HepG2 (cell line): ENCODE measurements around the gene ARHGAP35. TPM values are rescaled to one million over a fixed set of nuclear protein-coding genes. Genes with fewer than 3 reads are reported as not detected.

Experiments
- FOXA3 ChIP-seq: IDR thresholded peaks from 2 replicates; pipeline ENCODE4 v1.6.1; 2016; ENCODE audit warnings: missing genetic modification reagents, missing compliant biosample characterization
- ZNF124 ChIP-seq: sonication (generic); formaldehyde crosslinking; IDR thresholded peaks from 2 replicates; pipeline ENCODE4 v1.4.0; 2020; ENCODE audit warnings: missing genetic modification reagents
- ZNF782 ChIP-seq: sonication (generic); formaldehyde crosslinking; IDR thresholded peaks from 2 replicates; pipeline ENCODE4 v1.4.0; 2020; ENCODE audit warnings: missing genetic modification reagents, mild to moderate bottlenecking, borderline replicate concordance
- ZNF879 ChIP-seq: sonication (generic); formaldehyde crosslinking; IDR thresholded peaks from 2 replicates; pipeline ENCODE4 v1.8.1; 2023; ENCODE audit warnings: missing genetic modification reagents
- ZSCAN22 ChIP-seq: sonication (generic); formaldehyde crosslinking; IDR thresholded peaks from 2 replicates; pipeline ENCODE4 v1.4.0; 2020; ENCODE audit warnings: mild to moderate bottlenecking, missing genetic modification reagents
- polyA plus RNA-seq, 8 experiments: library from polyadenylated mRNA; depleted of rRNA in 3 of 8; stranded (reverse) in 7 of 8; unstranded in 1 of 8; fragments of >200 nt; fragmentation: Illumina TruSeq in 4 of 8; extraction: Trizol in 4 of 8; gene quantifications; 2 replicates each; pipeline versions ENCODE4 v1.2.1 to v1.2.3, GENCODE V29; 2011 to 2016; ENCODE audit warnings: low read depth in 4 of 8, missing spikeins in 1 of 8, mixed read lengths in 1 of 8; ENCODE audit not compliant: insufficient read depth in 1 of 8
- total RNA-seq, 5 experiments: library from RNA; depleted of rRNA; stranded (reverse); fragments of >200 nt; fragmentation: Illumina TruSeq; extraction: Trizol; gene quantifications; 2 replicates each; pipeline ENCODE4 v1.2.3, GENCODE V29; 2016; ENCODE audit warnings: low read depth in 1 of 5
- TF ChIP-seq, protein P1 (sequence below), 2 experiments: fragments of 450-650 bp in 1 of 2; sonication (generic) in 1 of 2; formaldehyde crosslinking in 1 of 2; IDR thresholded peaks; 2 replicates each; pipeline versions ENCODE4 v1.6.1 to v1.8.0; 2016 to 2022; ENCODE audit warnings: antibody characterized with exemption in 1 of 2, mild to moderate bottlenecking in 1 of 2, missing genetic modification reagents in 1 of 2
- TF ChIP-seq, protein P2 (sequence below): sonication (generic); formaldehyde crosslinking; IDR thresholded peaks from 2 replicates; pipeline ENCODE4 v1.5.1; 2020; ENCODE audit warnings: missing genetic modification reagents, mild to moderate bottlenecking, borderline replicate concordance
- TF ChIP-seq, protein P3 (sequence below): sonication (generic); formaldehyde crosslinking; IDR thresholded peaks from 2 replicates; pipeline ENCODE4 v1.4.0; 2020; ENCODE audit warnings: missing genetic modification reagents, borderline replicate concordance
- TF ChIP-seq, protein P4 (sequence below): sonication (generic); formaldehyde crosslinking; IDR thresholded peaks from 2 replicates; pipeline ENCODE4 v1.4.0; 2020; ENCODE audit warnings: missing genetic modification reagents, borderline replicate concordance
- TF ChIP-seq, protein P5 (sequence below): IDR thresholded peaks from 2 replicates; pipeline ENCODE4 v1.6.1; 2016

ARHGAP35 gene
- total and polyA plus RNA-seq, 2 of the 13 experiments (the other 11 are each of a cell fraction or from before 2014, with no cell fraction given), result 30.1 to 30.2 TPM

DNA sequence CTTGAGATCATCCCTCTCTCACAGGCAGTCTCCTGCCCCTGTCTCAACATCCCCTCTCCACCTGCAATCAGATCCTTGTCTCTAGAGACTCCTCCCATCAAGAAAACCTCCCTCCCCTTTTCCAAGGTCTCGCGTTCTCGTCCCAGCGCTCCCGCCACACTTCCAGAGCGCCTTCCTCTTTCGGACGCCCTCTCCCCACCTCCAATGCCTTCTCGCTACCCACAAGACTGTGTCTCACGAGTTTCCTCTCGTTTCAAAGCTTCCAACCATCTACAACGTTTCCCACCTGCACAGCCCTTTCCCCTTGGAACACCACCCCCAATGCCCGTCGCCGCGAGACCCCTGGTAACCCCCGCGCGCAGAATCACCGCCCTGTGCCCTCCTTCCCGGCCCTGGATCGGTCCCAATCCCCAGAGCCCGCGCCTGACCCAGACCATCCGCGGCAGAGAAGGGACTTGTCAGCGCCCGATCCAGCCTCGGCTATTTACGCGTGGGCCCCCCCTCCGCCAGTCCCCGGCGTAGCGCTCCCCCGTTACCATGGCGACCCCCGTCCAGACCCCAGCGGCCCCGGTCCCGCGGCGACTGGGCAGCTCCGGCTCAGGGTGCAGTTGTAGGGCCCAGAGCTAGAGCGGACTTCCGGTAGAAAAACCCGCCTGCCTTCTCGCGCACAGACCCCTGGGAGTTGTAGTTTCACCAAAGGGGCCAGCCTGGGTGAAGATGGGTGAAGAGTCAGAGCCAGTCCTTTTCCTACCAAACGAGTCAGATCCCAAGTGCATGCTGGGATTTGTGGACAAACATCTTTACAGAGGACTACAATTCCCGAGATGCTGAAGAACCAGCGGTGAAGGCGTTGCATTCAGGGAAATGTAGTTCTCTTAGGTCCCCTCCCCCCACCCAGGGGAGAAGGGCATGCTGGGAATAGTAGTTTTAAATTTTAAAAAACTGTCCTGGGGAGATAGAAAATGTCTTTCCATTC is 10.3 kb upstream of the ARHGAP35 start, which contains the start of gene AP2S1 (continued):
- TF ChIP-seq ZNF782 (CRISPR knock-in tag), result no peak
- TF ChIP-seq, protein P1, sequence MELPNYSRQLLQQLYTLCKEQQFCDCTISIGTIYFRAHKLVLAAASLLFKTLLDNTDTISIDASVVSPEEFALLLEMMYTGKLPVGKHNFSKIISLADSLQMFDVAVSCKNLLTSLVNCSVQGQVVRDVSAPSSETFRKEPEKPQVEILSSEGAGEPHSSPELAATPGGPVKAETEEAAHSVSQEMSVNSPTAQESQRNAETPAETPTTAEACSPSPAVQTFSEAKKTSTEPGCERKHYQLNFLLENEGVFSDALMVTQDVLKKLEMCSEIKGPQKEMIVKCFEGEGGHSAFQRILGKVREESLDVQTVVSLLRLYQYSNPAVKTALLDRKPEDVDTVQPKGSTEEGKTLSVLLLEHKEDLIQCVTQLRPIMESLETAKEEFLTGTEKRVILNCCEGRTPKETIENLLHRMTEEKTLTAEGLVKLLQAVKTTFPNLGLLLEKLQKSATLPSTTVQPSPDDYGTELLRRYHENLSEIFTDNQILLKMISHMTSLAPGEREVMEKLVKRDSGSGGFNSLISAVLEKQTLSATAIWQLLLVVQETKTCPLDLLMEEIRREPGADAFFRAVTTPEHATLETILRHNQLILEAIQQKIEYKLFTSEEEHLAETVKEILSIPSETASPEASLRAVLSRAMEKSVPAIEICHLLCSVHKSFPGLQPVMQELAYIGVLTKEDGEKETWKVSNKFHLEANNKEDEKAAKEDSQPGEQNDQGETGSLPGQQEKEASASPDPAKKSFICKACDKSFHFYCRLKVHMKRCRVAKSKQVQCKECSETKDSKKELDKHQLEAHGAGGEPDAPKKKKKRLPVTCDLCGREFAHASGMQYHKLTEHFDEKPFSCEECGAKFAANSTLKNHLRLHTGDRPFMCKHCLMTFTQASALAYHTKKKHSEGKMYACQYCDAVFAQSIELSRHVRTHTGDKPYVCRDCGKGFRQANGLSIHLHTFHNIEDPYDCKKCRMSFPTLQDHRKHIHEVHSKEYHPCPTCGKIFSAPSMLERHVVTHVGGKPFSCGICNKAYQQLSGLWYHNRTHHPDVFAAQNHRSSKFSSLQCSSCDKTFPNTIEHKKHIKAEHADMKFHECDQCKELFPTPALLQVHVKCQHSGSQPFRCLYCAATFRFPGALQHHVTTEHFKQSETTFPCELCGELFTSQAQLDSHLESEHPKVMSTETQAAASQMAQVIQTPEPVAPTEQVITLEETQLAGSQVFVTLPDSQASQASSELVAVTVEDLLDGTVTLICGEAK (IDR thresholded peaks at IDR 0.05), result no peak
- TF ChIP-seq, protein P1 (CRISPR knock-in tag; IDR thresholded peaks at IDR 0.05), result peak; percentile 57
- peak; percentile 86 for TF ChIP-seq ZNF879
- peak; percentile 51; the same call in 1 of the 2 replicates for TF ChIP-seq ZNF124 (CRISPR knock-in tag)
- TF ChIP-seq, protein P2, sequence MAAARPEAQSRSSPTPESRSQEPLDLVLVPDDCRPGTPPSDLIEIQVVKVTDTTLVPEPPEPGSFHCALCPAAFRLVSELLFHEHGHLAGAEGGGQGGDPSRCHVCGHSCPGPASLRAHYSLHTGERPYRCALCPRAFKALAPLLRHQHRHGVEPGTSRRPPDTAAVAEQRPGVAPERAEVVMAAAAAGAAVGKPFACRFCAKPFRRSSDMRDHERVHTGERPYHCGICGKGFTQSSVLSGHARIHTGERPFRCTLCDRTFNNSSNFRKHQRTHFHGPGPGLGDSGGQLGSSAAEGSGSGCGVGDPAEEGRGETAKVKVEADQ (CRISPR knock-in tag), result peak; percentile 61; the same call in 1 of the 2 replicates
- TF ChIP-seq, protein P3, sequence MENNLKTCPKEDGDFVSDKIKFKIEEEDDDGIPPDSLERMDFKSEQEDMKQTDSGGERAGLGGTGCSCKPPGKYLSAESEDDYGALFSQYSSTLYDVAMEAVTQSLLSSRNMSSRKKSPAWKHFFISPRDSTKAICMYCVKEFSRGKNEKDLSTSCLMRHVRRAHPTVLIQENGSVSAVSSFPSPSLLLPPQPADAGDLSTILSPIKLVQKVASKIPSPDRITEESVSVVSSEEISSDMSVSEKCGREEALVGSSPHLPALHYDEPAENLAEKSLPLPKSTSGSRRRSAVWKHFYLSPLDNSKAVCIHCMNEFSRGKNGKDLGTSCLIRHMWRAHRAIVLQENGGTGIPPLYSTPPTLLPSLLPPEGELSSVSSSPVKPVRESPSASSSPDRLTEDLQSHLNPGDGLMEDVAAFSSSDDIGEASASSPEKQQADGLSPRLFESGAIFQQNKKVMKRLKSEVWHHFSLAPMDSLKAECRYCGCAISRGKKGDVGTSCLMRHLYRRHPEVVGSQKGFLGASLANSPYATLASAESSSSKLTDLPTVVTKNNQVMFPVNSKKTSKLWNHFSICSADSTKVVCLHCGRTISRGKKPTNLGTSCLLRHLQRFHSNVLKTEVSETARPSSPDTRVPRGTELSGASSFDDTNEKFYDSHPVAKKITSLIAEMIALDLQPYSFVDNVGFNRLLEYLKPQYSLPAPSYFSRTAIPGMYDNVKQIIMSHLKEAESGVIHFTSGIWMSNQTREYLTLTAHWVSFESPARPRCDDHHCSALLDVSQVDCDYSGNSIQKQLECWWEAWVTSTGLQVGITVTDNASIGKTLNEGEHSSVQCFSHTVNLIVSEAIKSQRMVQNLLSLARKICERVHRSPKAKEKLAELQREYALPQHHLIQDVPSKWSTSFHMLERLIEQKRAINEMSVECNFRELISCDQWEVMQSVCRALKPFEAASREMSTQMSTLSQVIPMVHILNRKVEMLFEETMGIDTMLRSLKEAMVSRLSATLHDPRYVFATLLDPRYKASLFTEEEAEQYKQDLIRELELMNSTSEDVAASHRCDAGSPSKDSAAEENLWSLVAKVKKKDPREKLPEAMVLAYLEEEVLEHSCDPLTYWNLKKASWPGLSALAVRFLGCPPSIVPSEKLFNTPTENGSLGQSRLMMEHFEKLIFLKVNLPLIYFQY, result no peak
- TF ChIP-seq FOXA3 (CRISPR knock-in tag), result peak; percentile 52
- TF ChIP-seq, protein P4, sequence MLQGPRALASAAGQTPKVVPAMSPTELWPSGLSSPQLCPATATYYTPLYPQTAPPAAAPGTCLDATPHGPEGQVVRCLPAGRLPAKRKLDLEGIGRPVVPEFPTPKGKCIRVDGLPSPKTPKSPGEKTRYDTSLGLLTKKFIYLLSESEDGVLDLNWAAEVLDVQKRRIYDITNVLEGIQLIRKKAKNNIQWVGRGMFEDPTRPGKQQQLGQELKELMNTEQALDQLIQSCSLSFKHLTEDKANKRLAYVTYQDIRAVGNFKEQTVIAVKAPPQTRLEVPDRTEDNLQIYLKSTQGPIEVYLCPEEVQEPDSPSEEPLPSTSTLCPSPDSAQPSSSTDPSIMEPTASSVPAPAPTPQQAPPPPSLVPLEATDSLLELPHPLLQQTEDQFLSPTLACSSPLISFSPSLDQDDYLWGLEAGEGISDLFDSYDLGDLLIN (CRISPR knock-in tag), result no peak
- TF ChIP-seq ZSCAN22 (CRISPR knock-in tag), result 0 out of 2 replicates have a peak, but pooled peaks have one; percentile 69
- TF ChIP-seq, protein P5, sequence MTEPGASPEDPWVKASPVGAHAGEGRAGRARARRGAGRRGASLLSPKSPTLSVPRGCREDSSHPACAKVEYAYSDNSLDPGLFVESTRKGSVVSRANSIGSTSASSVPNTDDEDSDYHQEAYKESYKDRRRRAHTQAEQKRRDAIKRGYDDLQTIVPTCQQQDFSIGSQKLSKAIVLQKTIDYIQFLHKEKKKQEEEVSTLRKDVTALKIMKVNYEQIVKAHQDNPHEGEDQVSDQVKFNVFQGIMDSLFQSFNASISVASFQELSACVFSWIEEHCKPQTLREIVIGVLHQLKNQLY (CRISPR knock-in tag), result no peak
